A172 (cell line): ENCODE measurements around the gene PBX1. TPM values are rescaled to one million over a fixed set of nuclear protein-coding genes. Genes with fewer than 3 reads are reported as not detected.

Experiments
- DNase-seq: peaks from one replicate; pipeline ENCODE4 v3.0.0-alpha.2; 2015; ENCODE audit warnings: low spot score
- total RNA-seq: library from RNA; depleted of rRNA; stranded (reverse); fragments of >200 nt; shearing (Covaris generic); gene quantifications from 2 replicates; pipeline ENCODE4 v1.2.3, GENCODE V29; 2014

PBX1 gene
- total RNA-seq, 1 experiment from 2014 or later, result 10.0 TPM

- peak; percentile 21 for DNase-seq
These were observed 58.6 kb downstream of the PBX1 start for GRCh38 chr1:164617377-164618201.

GRCh38 chr1:164618202-164618564 is 59.2 kb downstream of the PBX1 start:
- no peak for DNase-seq

- DNase-seq, result no peak
These were observed 60.2 kb downstream of the PBX1 start for GRCh38 chr1:164619006-164619784.

GRCh38 chr1:164622068-164622845 is 63.3 kb downstream of the PBX1 start:
- DNase-seq, result no peak

- DNase-seq, result no peak
These were observed 64.8 kb downstream of the PBX1 start for GRCh38 chr1:164623805-164624204.

GRCh38 chr1:164624400-164624799 is 65.4 kb downstream of the PBX1 start:
- DNase-seq, result no peak

- DNase-seq, result no peak
These were observed 66.1 kb downstream of the PBX1 start for GRCh38 chr1:164625004-164625617.

- DNase-seq, result no peak
These were observed 69.8 kb downstream of the PBX1 start for GRCh38 chr1:164628772-164629171.

GRCh38 chr1:164629971-164630370 is 71.0 kb downstream of the PBX1 start:
- no peak for DNase-seq

- DNase-seq, result no peak
These were observed 71.8 kb downstream of the PBX1 start for GRCh38 chr1:164630626-164631396.

GRCh38 chr1:164631751-164632150 is 72.8 kb downstream of the PBX1 start:
- DNase-seq, result no peak

- DNase-seq, result no peak
These were observed 75.0 kb downstream of the PBX1 start for GRCh38 chr1:164633997-164634396.

GRCh38 chr1:164635059-164635802 is 76.2 kb downstream of the PBX1 start:
- no peak for DNase-seq

GRCh38 chr1:164635803-164636731 is 77.1 kb downstream of the PBX1 start:
- no peak for DNase-seq

GRCh38 chr1:164636757-164637156 is 77.8 kb downstream of the PBX1 start:
- no peak for DNase-seq

- DNase-seq, result peak; percentile 74
These were observed 78.7 kb downstream of the PBX1 start for GRCh38 chr1:164637461-164638375.

- DNase-seq, result no peak
These were observed 79.7 kb downstream of the PBX1 start for GRCh38 chr1:164638492-164639202.
